ENCODE data around the gene NCOA7. TPM values are rescaled to one million over a fixed set of nuclear protein-coding genes. Genes with fewer than 3 reads are reported as not detected.

The NCOA7 gene
- total RNA-seq, 1 experiment from 2014 or later, result 13.8 TPM

DNA sequence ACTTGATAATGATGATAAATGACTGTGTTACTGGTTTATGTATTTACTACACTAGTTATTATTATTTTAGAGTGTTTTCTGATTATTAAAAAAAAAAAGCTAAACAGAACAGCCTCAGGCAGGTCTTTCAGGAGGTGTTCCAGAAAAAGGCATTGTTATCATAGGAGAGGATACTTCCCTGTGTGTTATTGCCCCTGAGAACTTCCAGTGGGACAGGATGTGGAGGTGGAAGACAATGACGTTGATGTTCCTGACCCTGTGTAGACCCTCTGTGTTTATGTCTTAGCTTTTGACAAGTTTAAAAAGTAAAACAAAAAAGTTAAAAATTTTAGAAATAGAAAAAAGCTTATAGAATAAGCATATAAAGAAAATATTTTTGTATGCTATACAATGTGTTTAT is 49.1 kb downstream of the NCOA7 start:
- intact Hi-C loops (cut with micrococcal nuclease), result no loop called here
- H3K4me1 ChIP-seq (ENCODE audit: control insufficient read depth in 1 of 2, insufficient read depth in 2 of 2, low read length in 2 of 2), result no peaks in the 10 kb centered on the region
- no peak overlapping the region for H3K27ac ChIP-seq (ENCODE audit: low read depth, low read length)
- H3K4me2 ChIP-seq (ENCODE audit: low read length), result no peak overlapping the region
- H3K9ac ChIP-seq (ENCODE audit: low read length), result no peak overlapping the region
- DNase-seq (ENCODE audit: low read depth, low spot score) (no peak), ATAC-seq (no peak)
- TF ChIP-seq YY1 (IDR thresholded peaks at IDR 0.05; ENCODE audit: extremely low read depth, insufficient replicate concordance, low read depth, low read length) (no peak), CEBPB (IDR thresholded peaks at IDR 0.05; ENCODE audit: low read depth) (no peak), ZBTB33 (IDR thresholded peaks at IDR 0.05; ENCODE audit: extremely low read depth, insufficient replicate concordance, low read length) (no peak)
- ChIA-PET RAD21 (ENCODE audit: low non-redundant PET in 1 of 2, low total read pairs in 2 of 2, uncharacterized antibody in 2 of 2, unreplicated experiment in 2 of 2) (no interaction called here), CTCF (no interaction called here), POLR2A (no interaction called here)
- H2AFZ ChIP-seq (ENCODE audit: low read depth, low read length, poor library complexity, severe bottlenecking), result no peak overlapping the region
- H3K27me3 ChIP-seq (ENCODE audit: insufficient read depth, low read length), result no peaks in the 10 kb centered on the region
- no peaks in the 10 kb centered on the region for H3K9me2 ChIP-seq (ENCODE audit: insufficient read depth)
- no peaks in the 10 kb centered on the region for H3K79me2 ChIP-seq (ENCODE audit: insufficient read depth, low read length)
- H3K4me3 ChIP-seq (replicated peaks in 1 of 2; ENCODE audit: low read depth in 1 of 2, low read length in 2 of 2), result no peak overlapping the region
- no peaks in the 10 kb centered on the region for H3K9me3 ChIP-seq (ENCODE audit: control insufficient read depth in 1 of 2, insufficient read depth in 1 of 2, low read depth in 1 of 2, low read length in 2 of 2)
- BruUV-seq (replicated peaks), result no TSS peak
- no peaks in the 10 kb centered on the region for H4K20me1 ChIP-seq (ENCODE audit: insufficient read depth)
- no peaks in the 10 kb centered on the region for H3K36me3 ChIP-seq (ENCODE audit: control insufficient read depth in 1 of 2, insufficient read depth in 2 of 2, low read length in 2 of 2)

- H3K27me3 ChIP-seq (ENCODE audit: insufficient read depth, low read length), result no peaks in the 10 kb centered on the region
- H3K4me1 ChIP-seq (ENCODE audit: control insufficient read depth in 1 of 2, insufficient read depth in 2 of 2, low read length in 2 of 2), result no peaks in the 10 kb centered on the region
- no peaks in the 10 kb centered on the region for H4K20me1 ChIP-seq (ENCODE audit: insufficient read depth)
- DNase-seq (ENCODE audit: low read depth, low spot score) (no peak), ATAC-seq (no peak)
- no peaks in the 10 kb centered on the region for H3K9me2 ChIP-seq (ENCODE audit: insufficient read depth)
- H2AFZ ChIP-seq (ENCODE audit: low read depth, low read length, poor library complexity, severe bottlenecking), result no peak overlapping the region
- ChIA-PET CTCF (no interaction called here), POLR2A (no interaction called here), RAD21 (ENCODE audit: low non-redundant PET in 1 of 2, low total read pairs in 2 of 2, uncharacterized antibody in 2 of 2, unreplicated experiment in 2 of 2) (no interaction called here)
- H3K36me3 ChIP-seq (ENCODE audit: control insufficient read depth in 1 of 2, insufficient read depth in 2 of 2, low read length in 2 of 2), result no peaks in the 10 kb centered on the region
- intact Hi-C loops (cut with micrococcal nuclease), result no loop called here
- H3K4me2 ChIP-seq (ENCODE audit: low read length), result no peak overlapping the region
- BruUV-seq (replicated peaks), result no TSS peak
- no peaks in the 10 kb centered on the region for H3K79me2 ChIP-seq (ENCODE audit: insufficient read depth, low read length)
- TF ChIP-seq YY1 (IDR thresholded peaks at IDR 0.05; ENCODE audit: extremely low read depth, insufficient replicate concordance, low read depth, low read length), result no peak
- no peak for TF ChIP-seq POLR2AphosphoS5 (IDR thresholded peaks at IDR 0.05; ENCODE audit: low read depth, low read length)
- no peak overlapping the region for H3K9ac ChIP-seq (ENCODE audit: low read length)
- H3K9me3 ChIP-seq (ENCODE audit: control insufficient read depth in 1 of 2, insufficient read depth in 1 of 2, low read depth in 1 of 2, low read length in 2 of 2), result no peaks in the 10 kb centered on the region
- H3K27ac ChIP-seq (ENCODE audit: low read depth, low read length), result no peak overlapping the region
- H3K4me3 ChIP-seq (replicated peaks in 1 of 2; ENCODE audit: low read depth in 1 of 2, low read length in 2 of 2), result no peak overlapping the region
Observed at GRCh38 chr6:125841356-125842090, 50.8 kb downstream of the NCOA7 start.
